Neural progenitor cell (in vitro differentiated cells): Measurements from ENCODE around the gene TSSK2. TPM values are rescaled to one million over a fixed set of nuclear protein-coding genes. Genes with fewer than 3 reads are reported as not detected.

ENCODE experiments used
- DNase-seq: peaks from one replicate; pipeline ENCODE4 v3.0.0-alpha.2; 2016; ENCODE audit warnings: low spot score
- H2AFZ ChIP-seq: fragments of 200-600 bp; sonication (generic); replicated peaks from 2 replicates; pipeline ENCODE4 v1.6.1; 2016; ENCODE audit warnings: antibody characterized with exemption
- H3F3A ChIP-seq: fragments of 200-600 bp; sonication (generic); 2 replicates; pipeline ENCODE4 v1.6.1; 2016; ENCODE audit warnings: antibody characterized with exemption, low read depth
- H3K27ac ChIP-seq: fragments of 200-600 bp; sonication (generic); 2 replicates; pipeline ENCODE4 v1.5.1; 2016; ENCODE audit warnings: mild to moderate bottlenecking
- H3K27me3 ChIP-seq: fragments of 200-600 bp; sonication (generic); 2 replicates; pipeline ENCODE4 v1.6.1; 2016; ENCODE audit warnings: mild to moderate bottlenecking, moderate library complexity
- H3K36me3 ChIP-seq: fragments of 200-600 bp; sonication (generic); 2 replicates; pipeline ENCODE4 v1.5.1; 2016
- H3K4me1 ChIP-seq: fragments of 200-600 bp; sonication (generic); 2 replicates; pipeline ENCODE4 v1.6.1; 2016; ENCODE audit warnings: mixed run types
- H3K4me2 ChIP-seq: fragments of 200-600 bp; sonication (generic); 2 replicates; pipeline ENCODE4 v1.6.1; 2016
- H3K4me3 ChIP-seq: fragments of 200-600 bp; sonication (generic); 2 replicates; pipeline ENCODE4 v1.5.1; 2016
- H3K79me2 ChIP-seq: fragments of 200-600 bp; sonication (generic); 2 replicates; pipeline ENCODE4 v1.6.1; 2016; ENCODE audit warnings: low read depth
- H3K9ac ChIP-seq: fragments of 200-600 bp; sonication (generic); 2 replicates; pipeline ENCODE4 v1.6.1; 2016
- H3K9me3 ChIP-seq: fragments of 200-600 bp; sonication (generic); 2 replicates; pipeline ENCODE4 v1.5.1; 2016; ENCODE audit warnings: low read depth
- H4K20me1 ChIP-seq: fragments of 200-600 bp; sonication (generic); 2 replicates; pipeline ENCODE4 v1.6.1; 2016; ENCODE audit warnings: low read depth
- H3K27ac Mint-ChIP-seq: 3 replicates; pipeline ENCODE4 v1.8.0; 2021; ENCODE audit warnings: mixed read lengths
- H3K27me3 Mint-ChIP-seq: 2 replicates; pipeline ENCODE4 v1.8.0; 2022; ENCODE audit warnings: low read depth, mild to moderate bottlenecking, inconsistent platforms, moderate library complexity, mixed read lengths; ENCODE audit not compliant: insufficient read depth
- H3K36me3 Mint-ChIP-seq: 3 replicates; pipeline ENCODE4 v1.8.0; 2021; ENCODE audit warnings: mixed read lengths
- H3K4me1 Mint-ChIP-seq: 3 replicates; pipeline ENCODE4 v1.8.0; 2021; ENCODE audit warnings: mixed read lengths
- H3K4me3 Mint-ChIP-seq: 3 replicates; pipeline ENCODE4 v1.8.0; 2021; ENCODE audit warnings: mild to moderate bottlenecking, moderate library complexity, mixed read lengths
- H3K9me3 Mint-ChIP-seq: 3 replicates; pipeline ENCODE4 v1.8.0; 2020; ENCODE audit warnings: mixed read lengths
- CTCF ChIP-seq: fragments of 200-600 bp; sonication (generic); IDR thresholded peaks from 2 replicates; pipeline ENCODE4 v1.5.1; 2017; ENCODE audit warnings: antibody characterized with exemption, mild to moderate bottlenecking
- EZH2 ChIP-seq: fragments of 200-600 bp; sonication (generic); IDR thresholded peaks from 2 replicates; pipeline ENCODE4 v1.6.1; 2017; ENCODE audit warnings: antibody characterized with exemption, mild to moderate bottlenecking, moderate library complexity
- EZH2phosphoT487 ChIP-seq: fragments of 200-600 bp; sonication (generic); IDR thresholded peaks from 2 replicates; pipeline ENCODE4 v1.6.1; 2017; ENCODE audit warnings: antibody characterized with exemption
- total RNA-seq: library from RNA; depleted of rRNA; stranded (reverse); fragments of >200 nt; gene quantifications from 2 replicates; pipeline ENCODE4 v1.2.3, GENCODE V29; 2015; ENCODE audit warnings: low replicate concordance

The TSSK2 gene
- not detected in 2 replicates for total RNA-seq

GRCh38 chr22:19130959-19131684, at the start of gene TSSK2:
TSSK2 (plus strand) TSS chr22:19131308; CDS start chr22:19131400, 92 bp downstream.
- Histone ChIP-seq H3K4me2 (no peak within 1 kb of the TSS), H3K79me2 (no peaks in the 10 kb centered on the region), H3K4me1 (no peaks in the 10 kb centered on the region), H3K27me3 (no peaks in the 10 kb centered on the region), H4K20me1 (no peaks in the 10 kb centered on the region), H3K4me3 (no peak within 1 kb of the TSS), H3K36me3 (no peaks in the 10 kb centered on the region), H2AFZ (no peak within 1 kb of the TSS), H3F3A (no peaks in the 10 kb centered on the region), H3K9ac (no peak within 1 kb of the TSS), H3K27ac (no peak within 1 kb of the TSS), H3K9me3 (no peaks in the 10 kb centered on the region)
- no peak for DNase-seq
- Mint-ChIP-seq H3K27me3 (peaks cover 7% of the 10 kb centered on the region), H3K4me1 (no peaks in the 10 kb centered on the region), H3K4me3 (no peak within 1 kb of the TSS), H3K9me3 (no peaks in the 10 kb centered on the region), H3K27ac (no peak within 1 kb of the TSS), H3K36me3 (peaks cover 12% of the 10 kb centered on the region)
- TF ChIP-seq EZH2: no peak
- TF ChIP-seq CTCF: no peak
- no peak for TF ChIP-seq EZH2phosphoT487

DNA sequence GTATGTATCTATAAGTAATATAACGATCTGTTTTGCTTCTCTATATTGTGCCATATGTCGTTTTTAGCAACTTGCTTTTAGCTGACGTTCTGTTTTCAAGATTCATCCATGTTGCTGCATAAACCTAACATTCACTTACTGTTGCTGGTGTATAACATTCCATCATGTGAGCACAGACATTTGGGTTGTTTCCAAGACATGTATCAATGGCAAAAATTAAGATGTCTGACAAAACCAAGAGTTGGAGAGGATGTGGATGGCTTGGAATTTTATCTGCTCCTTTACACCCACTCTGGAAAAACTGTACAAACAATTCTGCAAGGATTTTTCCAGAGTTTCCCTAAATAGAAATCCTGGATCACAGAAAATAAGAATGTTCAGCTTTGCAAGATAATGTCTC, 49.8 kb upstream of the TSSK2 start:
- Mint-ChIP-seq H3K9me3 (peaks cover 3% of the 10 kb centered on the region), H3K4me3 (no peak overlapping the region), H3K27me3 (peaks cover 3% of the 10 kb centered on the region), H3K36me3 (peaks cover 14% of the 10 kb centered on the region), H3K27ac (no peak overlapping the region), H3K4me1 (peaks cover 14% of the 10 kb centered on the region)
- no peaks in the 10 kb centered on the region for H4K20me1 ChIP-seq
- no peaks in the 10 kb centered on the region for H3K4me1 ChIP-seq
- DNase-seq: no peak
- H3K79me2 ChIP-seq: no peaks in the 10 kb centered on the region
- TF ChIP-seq EZH2 (no peak), EZH2phosphoT487 (no peak), CTCF (no peak)
- H2AFZ ChIP-seq: no peak overlapping the region
- H3K36me3 ChIP-seq: no peaks in the 10 kb centered on the region
- H3K4me3 ChIP-seq: no peak overlapping the region
- no peak overlapping the region for H3K9ac ChIP-seq
- H3K27me3 ChIP-seq: no peaks in the 10 kb centered on the region
- no peaks in the 10 kb centered on the region for H3F3A ChIP-seq
- no peak overlapping the region for H3K27ac ChIP-seq
- H3K4me2 ChIP-seq: no peak overlapping the region
- no peaks in the 10 kb centered on the region for H3K9me3 ChIP-seq

DNA sequence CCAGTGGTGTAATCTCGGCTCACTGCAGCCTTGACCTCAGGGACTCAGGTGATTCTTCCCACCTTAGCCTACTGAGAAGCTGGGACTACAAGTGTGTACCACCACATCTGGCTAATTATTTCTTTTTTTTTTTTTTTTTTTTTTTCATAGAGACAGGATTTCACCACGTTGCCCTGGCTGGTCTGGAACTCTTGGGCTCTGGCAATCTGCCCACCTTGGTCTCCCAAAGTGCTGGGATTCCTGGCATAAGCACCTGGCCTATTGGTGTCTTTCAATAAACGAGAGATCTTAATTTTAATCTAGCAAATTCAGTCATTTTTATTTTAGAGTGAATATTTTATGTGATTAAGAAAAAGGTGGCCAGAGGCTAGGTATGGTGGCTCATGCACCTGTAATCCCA, 49.0 kb upstream of the TSSK2 start:
- H4K20me1 ChIP-seq: peaks cover 4% of the 10 kb centered on the region
- no peak for DNase-seq

More for the DNA sequence above, 49.0 kb upstream of the TSSK2 start:
- Histone ChIP-seq H3K36me3 (no peaks in the 10 kb centered on the region), H3K4me3 (no peak overlapping the region), H3K9me3 (no peaks in the 10 kb centered on the region), H3K9ac (no peak overlapping the region), H3K79me2 (no peaks in the 10 kb centered on the region), H3K4me1 (no peaks in the 10 kb centered on the region), H3K4me2 (no peak overlapping the region), H3K27me3 (no peaks in the 10 kb centered on the region), H3F3A (no peaks in the 10 kb centered on the region), H2AFZ (no peak overlapping the region), H3K27ac (no peak overlapping the region)
- TF ChIP-seq EZH2 (no peak), EZH2phosphoT487 (no peak), CTCF (no peak)
- Mint-ChIP-seq H3K9me3 (peaks cover 3% of the 10 kb centered on the region), H3K27me3 (peaks cover 3% of the 10 kb centered on the region), H3K27ac (no peak overlapping the region), H3K36me3 (peaks cover 15% of the 10 kb centered on the region), H3K4me1 (peaks cover 21% of the 10 kb centered on the region), H3K4me3 (no peak overlapping the region)
